Osteocyte (in vitro differentiated cells): Measurements from ENCODE around the gene ETHE1. TPM values are rescaled to one million over a fixed set of nuclear protein-coding genes. Genes with fewer than 3 reads are reported as not detected.

Source experiments
- DNase-seq: peaks from one replicate; pipeline ENCODE4 v3.0.0; 2021; ENCODE audit warnings: mixed read lengths; ENCODE audit not compliant: unreplicated experiment; ENCODE audit errors: extremely low spot score
- H3K27ac Mint-ChIP-seq: one replicate; pipeline ENCODE4 v1.8.0; 2021; ENCODE audit warnings: mild to moderate bottlenecking, mixed read lengths; ENCODE audit not compliant: unreplicated experiment
- H3K27me3 Mint-ChIP-seq: one replicate; pipeline ENCODE4 v1.8.0; 2021; ENCODE audit warnings: mixed read lengths; ENCODE audit not compliant: unreplicated experiment
- H3K36me3 Mint-ChIP-seq: one replicate; pipeline ENCODE4 v1.8.0; 2021; ENCODE audit warnings: mixed read lengths; ENCODE audit not compliant: unreplicated experiment
- H3K4me1 Mint-ChIP-seq: one replicate; pipeline ENCODE4 v1.8.0; 2021; ENCODE audit warnings: mixed read lengths; ENCODE audit not compliant: unreplicated experiment
- H3K4me3 Mint-ChIP-seq: one replicate; pipeline ENCODE4 v1.8.0; 2021; ENCODE audit warnings: mild to moderate bottlenecking, moderate library complexity, mixed read lengths; ENCODE audit not compliant: unreplicated experiment
- H3K9me3 Mint-ChIP-seq: one replicate; pipeline ENCODE4 v1.8.0; 2021; ENCODE audit warnings: mixed read lengths; ENCODE audit not compliant: unreplicated experiment
- CTCF ChIP-seq: fragments of 200-600 bp; sonication (generic); IDR thresholded peaks from 2 replicates; pipeline ENCODE4 v1.5.0; 2021; ENCODE audit warnings: antibody characterized with exemption, mild to moderate bottlenecking, moderate library complexity
- total RNA-seq: library from RNA; stranded (reverse); gene quantifications from 2 replicates; pipeline ENCODE4 v1.2.1, GENCODE V29; 2021

ETHE1 gene
- total RNA-seq, 1 donor from 2014 or later = 41.8 TPM

GRCh38 chr19:43478323-43478722 is 48.7 kb downstream of the ETHE1 start:
- no peak overlapping the region for H3K27ac Mint-ChIP-seq
- no peaks in the 10 kb centered on the region for H3K36me3 Mint-ChIP-seq
- peaks cover 13% of the 10 kb centered on the region for H3K4me1 Mint-ChIP-seq
- no peaks in the 10 kb centered on the region for H3K27me3 Mint-ChIP-seq
- no peak overlapping the region for H3K4me3 Mint-ChIP-seq
- DNase-seq = no peak
- no peaks in the 10 kb centered on the region for H3K9me3 Mint-ChIP-seq
- TF ChIP-seq CTCF = no peak

GRCh38 chr19:43476606-43477005 is 50.4 kb downstream of the ETHE1 start:
- H3K4me1 Mint-ChIP-seq = peaks cover 13% of the 10 kb centered on the region
- no peak overlapping the region for H3K27ac Mint-ChIP-seq
- no peak for TF ChIP-seq CTCF
- H3K36me3 Mint-ChIP-seq = no peaks in the 10 kb centered on the region
- no peak overlapping the region for H3K4me3 Mint-ChIP-seq
- no peak for DNase-seq
- no peaks in the 10 kb centered on the region for H3K27me3 Mint-ChIP-seq
- no peaks in the 10 kb centered on the region for H3K9me3 Mint-ChIP-seq

- H3K9me3 Mint-ChIP-seq = no peaks in the 10 kb centered on the region
- peak overlapping the region; percentile 92 for H3K27ac Mint-ChIP-seq
- no peak for TF ChIP-seq CTCF
- peak; percentile 96 for DNase-seq
- no peaks in the 10 kb centered on the region for H3K36me3 Mint-ChIP-seq
- H3K4me1 Mint-ChIP-seq = peaks cover 13% of the 10 kb centered on the region
- H3K27me3 Mint-ChIP-seq = no peaks in the 10 kb centered on the region
- H3K4me3 Mint-ChIP-seq = peak overlapping the region; percentile 81
Observed at GRCh38 chr19:43474986-43475705, 51.9 kb downstream of the ETHE1 start.

- H3K36me3 Mint-ChIP-seq = no peaks in the 10 kb centered on the region
- no peak for DNase-seq
- H3K27me3 Mint-ChIP-seq = no peaks in the 10 kb centered on the region
- no peak overlapping the region for H3K4me3 Mint-ChIP-seq
- no peak for TF ChIP-seq CTCF
- no peaks in the 10 kb centered on the region for H3K9me3 Mint-ChIP-seq
- H3K27ac Mint-ChIP-seq = peak overlapping the region; percentile 92
- H3K4me1 Mint-ChIP-seq = peaks cover 13% of the 10 kb centered on the region
Observed at GRCh38 chr19:43474487-43474886, 52.5 kb downstream of the ETHE1 start.

- Mint-ChIP-seq H3K27me3 (peaks cover 1% of the 10 kb centered on the region), H3K9me3 (no peaks in the 10 kb centered on the region), H3K36me3 (no peaks in the 10 kb centered on the region), H3K27ac (no peak overlapping the region), H3K4me1 (peaks cover 12% of the 10 kb centered on the region), H3K4me3 (no peak overlapping the region)
- TF ChIP-seq CTCF = no peak
- no peak for DNase-seq
Observed at GRCh38 chr19:43471091-43471490, 55.9 kb downstream of the ETHE1 start.
